HepG2 (cell line): Measurements from ENCODE around the gene TUBA8. TPM values are rescaled to one million over a fixed set of nuclear protein-coding genes. Genes with fewer than 3 reads are reported as not detected.

Experiments used
- DPF2 ChIP-seq: sonication (generic); formaldehyde crosslinking; IDR thresholded peaks from 2 replicates; pipeline ENCODE4 v1.4.0; 2020; ENCODE audit warnings: mild to moderate bottlenecking, low read depth, missing genetic modification reagents, borderline replicate concordance
- GLMP ChIP-seq: sonication (generic); formaldehyde crosslinking; IDR thresholded peaks from 2 replicates; pipeline ENCODE4 v1.9.0; 2021; ENCODE audit warnings: missing genetic modification reagents, mild to moderate bottlenecking, borderline replicate concordance
- GTF3A ChIP-seq: sonication (generic); formaldehyde crosslinking; conservative IDR thresholded peaks from 2 replicates; pipeline ENCODE4 v1.4.0; 2020; ENCODE audit warnings: mild to moderate bottlenecking, missing genetic modification reagents
- HDAC6 ChIP-seq: fragments of 200-600 bp; sonication (generic); IDR thresholded peaks from 2 replicates; pipeline ENCODE4 v1.7.0; 2017; ENCODE audit warnings: mild to moderate bottlenecking, antibody characterized with exemption, low read length, low read depth
- HNRNPUL1 ChIP-seq: fragments of 200-400 bp; formaldehyde crosslinking; IDR thresholded peaks from 2 replicates; pipeline ENCODE4 v1.6.1; 2017; ENCODE audit warnings: low read depth, mild to moderate bottlenecking, low read length, moderate library complexity
- LCORL ChIP-seq, 2 experiments: fragments of 450-650 bp in 1 of 2; sonication (generic) in 1 of 2; formaldehyde crosslinking in 1 of 2; IDR thresholded peaks; 2 replicates each; pipeline versions ENCODE4 v1.5.0 to v1.6.1; 2017 to 2020; ENCODE audit warnings: antibody characterized with exemption in 1 of 2, missing genetic modification reagents in 1 of 2
- MIER3 ChIP-seq: IDR thresholded peaks from 2 replicates; pipeline ENCODE4 v1.6.1; 2016; ENCODE audit warnings: missing compliant biosample characterization, borderline replicate concordance
- NONO ChIP-seq, 2 experiments: fragments of 450-650 bp in 1 of 2; sonication (generic) in 1 of 2; formaldehyde crosslinking in 1 of 2; IDR thresholded peaks in 1 of 2; conservative IDR thresholded peaks in 1 of 2; 2 replicates each; pipeline versions ENCODE4 v1.6.1 to v1.8.0; 2017 to 2022; ENCODE audit warnings: mild to moderate bottlenecking in 1 of 2, missing genetic modification reagents in 1 of 2, moderate library complexity in 1 of 2
- PBX3 ChIP-seq: sonication (generic); formaldehyde crosslinking; IDR thresholded peaks from 2 replicates; pipeline ENCODE4 v1.8.1; 2023; ENCODE audit warnings: missing genetic modification reagents, inconsistent platforms, borderline replicate concordance
- SNAI1 ChIP-seq: sonication (generic); formaldehyde crosslinking; IDR thresholded peaks from 2 replicates; pipeline ENCODE4 v1.5.0; 2020; ENCODE audit warnings: mild to moderate bottlenecking, missing genetic modification reagents, borderline replicate concordance
- TBP ChIP-seq: sonication (generic); formaldehyde crosslinking; IDR thresholded peaks from 2 replicates; pipeline ENCODE4 v1.5.0; 2020; ENCODE audit warnings: missing genetic modification reagents
- XBP1 ChIP-seq: sonication (generic); formaldehyde crosslinking; IDR thresholded peaks from 2 replicates; pipeline ENCODE4 v1.5.0; 2020; ENCODE audit warnings: missing genetic modification reagents
- ZBED4 ChIP-seq: sonication (generic); formaldehyde crosslinking; IDR thresholded peaks from 2 replicates; pipeline ENCODE4 v1.4.0; 2020; ENCODE audit warnings: missing genetic modification reagents, borderline replicate concordance
- ZBTB39 ChIP-seq: sonication (generic); formaldehyde crosslinking; IDR thresholded peaks from 2 replicates; pipeline ENCODE4 v1.5.0; 2020; ENCODE audit warnings: missing genetic modification reagents
- ZBTB44 ChIP-seq: sonication (generic); formaldehyde crosslinking; IDR thresholded peaks from 2 replicates; pipeline ENCODE4 v1.4.0; 2020; ENCODE audit warnings: missing genetic modification reagents
- ZNF441 ChIP-seq: sonication (generic); formaldehyde crosslinking; IDR thresholded peaks from 2 replicates; pipeline ENCODE4 v1.7.0; 2021; ENCODE audit warnings: missing genetic modification reagents, borderline replicate concordance
- polyA plus RNA-seq, 8 experiments: library from polyadenylated mRNA; depleted of rRNA in 3 of 8; stranded (reverse) in 7 of 8; unstranded in 1 of 8; fragments of >200 nt; fragmentation: Illumina TruSeq in 4 of 8; extraction: Trizol in 4 of 8; gene quantifications; 2 replicates each; pipeline versions ENCODE4 v1.2.1 to v1.2.3, GENCODE V29; 2011 to 2016; ENCODE audit warnings: low read depth in 4 of 8, missing spikeins in 1 of 8, mixed read lengths in 1 of 8; ENCODE audit not compliant: insufficient read depth in 1 of 8
- total RNA-seq, 5 experiments: library from RNA; depleted of rRNA; stranded (reverse); fragments of >200 nt; fragmentation: Illumina TruSeq; extraction: Trizol; gene quantifications; 2 replicates each; pipeline ENCODE4 v1.2.3, GENCODE V29; 2016; ENCODE audit warnings: low read depth in 1 of 5
- TF ChIP-seq, protein P1 (sequence below): IDR thresholded peaks from 2 replicates; pipeline ENCODE4 v1.6.1; 2016; ENCODE audit warnings: mild to moderate bottlenecking, missing biosample characterization, missing genetic modification reagents

TUBA8 gene
- total and polyA plus RNA-seq, 2 of the 13 experiments (the other 11 are each of a cell fraction or from before 2014, with no cell fraction given) = 0.35 to 0.69 TPM

DNA sequence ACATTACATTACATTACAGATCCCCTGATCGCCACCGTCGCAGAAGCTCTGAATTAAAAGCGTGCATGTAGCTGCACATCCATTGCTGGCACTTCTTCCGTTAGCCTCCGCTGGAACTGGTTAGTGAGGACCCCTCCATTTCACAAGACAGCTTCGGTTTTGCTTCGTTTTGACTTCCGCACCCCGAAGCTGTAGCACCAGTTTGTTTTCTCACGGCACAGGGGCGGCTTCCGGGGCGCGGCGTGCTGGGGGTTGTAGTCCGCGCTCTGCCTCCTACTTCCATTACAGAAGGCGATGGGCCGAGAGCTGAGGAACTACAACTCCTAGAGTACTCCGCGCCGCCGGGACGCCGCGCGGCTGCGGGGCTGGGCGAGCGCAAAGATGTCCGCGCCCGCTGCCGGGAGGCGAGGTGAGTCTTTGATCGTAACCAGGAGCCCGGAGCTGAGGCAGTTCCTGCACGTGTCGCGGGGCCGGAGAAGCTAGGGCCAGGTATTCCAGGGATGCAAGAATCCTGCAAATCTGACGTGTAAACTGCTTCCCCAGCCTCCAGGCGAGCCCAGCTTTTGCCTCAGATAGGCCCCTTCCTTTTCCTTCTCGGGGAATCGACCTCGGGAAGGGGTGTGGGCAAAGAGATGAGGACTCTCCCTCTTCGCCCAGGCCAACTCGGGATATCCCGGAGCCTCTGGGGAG lies 32.8 kb upstream of the TUBA8 start, which contains the start of gene PEX26 (continued):
- TF ChIP-seq ZNF441 (CRISPR knock-in tag) (0 out of 2 replicates have a peak, but pooled peaks have one; percentile 13), XBP1 (CRISPR knock-in tag) (no peak), DPF2 (CRISPR knock-in tag) (no peak), NONO (IDR thresholded peaks at IDR 0.05) (no peak), NONO (CRISPR knock-in tag; conservative IDR thresholded peaks at IDR 0.05) (peak; percentile 57), ZBED4 (0 out of 2 replicates have a peak, but pooled peaks have one; percentile 10), GLMP (no peak), TBP (CRISPR knock-in tag) (no peak), GTF3A (CRISPR knock-in tag) (no peak), HNRNPUL1 (no peak), ZBTB39 (CRISPR knock-in tag) (no peak), ZBTB44 (0 out of 2 replicates have a peak, but pooled peaks have one; percentile 8), PBX3 (CRISPR knock-in tag) (no peak), LCORL (IDR thresholded peaks at IDR 0.05) (no peak), LCORL (CRISPR knock-in tag; IDR thresholded peaks at IDR 0.05) (0 out of 2 replicates have a peak, but pooled peaks have one; percentile 13), HDAC6 (no peak), SNAI1 (no peak), MIER3 (0 out of 2 replicates have a peak, but pooled peaks have one; percentile 22)
- TF ChIP-seq, protein P1, sequence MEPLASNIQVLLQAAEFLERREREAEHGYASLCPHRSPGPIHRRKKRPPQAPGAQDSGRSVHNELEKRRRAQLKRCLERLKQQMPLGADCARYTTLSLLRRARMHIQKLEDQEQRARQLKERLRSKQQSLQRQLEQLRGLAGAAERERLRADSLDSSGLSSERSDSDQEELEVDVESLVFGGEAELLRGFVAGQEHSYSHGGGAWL (CRISPR knock-in tag) = no peak
